ENCODE results near the gene RUBCN.
A peak's percentile ranks its signal among the peaks of the same experiment; 100 is the strongest.
"Not testable (repeated sequence)": the region's sequence is repeated elsewhere in the genome, so short reads cannot be mapped to it uniquely, and the experiment has no call there.

Gene RUBCN

DNA sequence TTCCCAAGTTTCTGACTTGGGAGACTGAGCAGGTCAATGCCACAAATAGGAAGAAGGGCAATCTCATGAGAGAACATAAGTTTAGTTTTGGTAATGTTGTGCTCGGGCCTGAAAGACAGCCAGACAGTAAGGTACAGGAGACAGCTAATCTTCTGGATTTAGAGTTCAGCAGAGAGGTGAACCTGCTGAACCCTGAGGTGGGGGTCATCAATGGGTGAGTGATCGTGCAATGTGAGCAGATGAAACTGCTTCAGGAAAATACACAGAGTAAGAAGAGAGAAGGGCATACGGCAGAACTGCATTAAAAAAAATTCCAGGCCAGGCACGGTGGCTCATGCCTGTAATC is 23.3 kb downstream of the RUBCN start:
- Histone ChIP-seq H3F3A (ENCODE audit: control insufficient read depth, insufficient read depth) (peaks cover 17% of the 10 kb centered on the region), H3K9me3 (ENCODE audit: control insufficient read depth, insufficient read depth, low read length) (no peaks in the 10 kb centered on the region), H3K36me3 (ENCODE audit: control insufficient read depth, low read length) (peaks cover 37% of the 10 kb centered on the region), H3K79me2 (ENCODE audit: control insufficient read depth, low read length) (peaks cover 64% of the 10 kb centered on the region), H3K4me2 (ENCODE audit: low read length) (peak overlapping the region; percentile 68), H3K4me3 (ENCODE audit: low read length) (peak overlapping the region; percentile 55), H3K27me3 (ENCODE audit: control insufficient read depth, low read length) (no peaks in the 10 kb centered on the region), H3K27ac (ENCODE audit: low read depth, low read length) (peak overlapping the region; percentile 65), H3K9me2 (replicated peaks; ENCODE audit: control insufficient read depth, low read length) (no peaks in the 10 kb centered on the region), H3K4me1 (ENCODE audit: control insufficient read depth, low read length) (peaks cover 51% of the 10 kb centered on the region), H4K20me1 (ENCODE audit: control insufficient read depth, insufficient read depth, low read depth, low read length) (peaks cover 7% of the 10 kb centered on the region; the same call in 1 of the 2 replicates)
- TF ChIP-seq, protein P1, sequence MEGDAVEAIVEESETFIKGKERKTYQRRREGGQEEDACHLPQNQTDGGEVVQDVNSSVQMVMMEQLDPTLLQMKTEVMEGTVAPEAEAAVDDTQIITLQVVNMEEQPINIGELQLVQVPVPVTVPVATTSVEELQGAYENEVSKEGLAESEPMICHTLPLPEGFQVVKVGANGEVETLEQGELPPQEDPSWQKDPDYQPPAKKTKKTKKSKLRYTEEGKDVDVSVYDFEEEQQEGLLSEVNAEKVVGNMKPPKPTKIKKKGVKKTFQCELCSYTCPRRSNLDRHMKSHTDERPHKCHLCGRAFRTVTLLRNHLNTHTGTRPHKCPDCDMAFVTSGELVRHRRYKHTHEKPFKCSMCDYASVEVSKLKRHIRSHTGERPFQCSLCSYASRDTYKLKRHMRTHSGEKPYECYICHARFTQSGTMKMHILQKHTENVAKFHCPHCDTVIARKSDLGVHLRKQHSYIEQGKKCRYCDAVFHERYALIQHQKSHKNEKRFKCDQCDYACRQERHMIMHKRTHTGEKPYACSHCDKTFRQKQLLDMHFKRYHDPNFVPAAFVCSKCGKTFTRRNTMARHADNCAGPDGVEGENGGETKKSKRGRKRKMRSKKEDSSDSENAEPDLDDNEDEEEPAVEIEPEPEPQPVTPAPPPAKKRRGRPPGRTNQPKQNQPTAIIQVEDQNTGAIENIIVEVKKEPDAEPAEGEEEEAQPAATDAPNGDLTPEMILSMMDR (IDR thresholded peaks at IDR 0.05; ENCODE audit: low read depth, low read length, poor library complexity, severe bottlenecking), result no peak
- TF ChIP-seq EZH2phosphoT487 (IDR thresholded peaks at IDR 0.05; ENCODE audit: borderline replicate concordance, low read length), result no peak

DNA sequence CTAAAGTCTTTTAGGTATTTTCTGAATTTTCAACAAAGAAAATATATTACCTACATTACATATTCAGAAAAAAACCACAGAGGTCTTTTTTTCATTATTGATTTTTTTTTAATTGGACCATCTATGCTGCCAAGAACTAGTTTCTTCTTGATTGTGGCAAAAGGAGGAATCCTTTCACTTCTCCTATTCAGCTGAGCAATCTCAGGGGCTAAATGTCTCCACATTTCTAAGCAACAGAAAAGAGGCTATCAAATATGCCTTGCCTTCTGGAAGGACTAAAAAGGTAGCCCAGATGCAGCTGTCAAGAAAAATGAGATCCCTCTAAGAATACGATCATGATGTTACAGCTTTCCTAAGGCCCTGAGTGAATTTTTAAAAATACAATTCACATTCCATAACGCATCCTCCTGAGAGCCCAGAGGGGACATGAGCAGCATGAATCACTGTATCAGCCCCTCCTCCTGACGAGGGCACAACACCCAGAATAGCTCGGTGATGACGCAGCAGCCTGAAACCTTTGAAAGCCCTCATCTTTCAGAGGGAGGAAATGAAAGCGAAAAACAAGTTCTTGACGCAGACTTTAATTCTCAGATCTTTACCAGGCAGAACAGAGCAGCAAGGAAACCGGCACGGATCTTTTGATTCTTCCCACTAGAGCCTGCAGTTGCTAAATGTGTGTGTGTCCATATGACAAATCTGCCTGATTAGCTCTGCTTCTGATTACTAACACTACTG is 24.6 kb downstream of the RUBCN start:
- TF ChIP-seq, protein P1 (IDR thresholded peaks at IDR 0.05; ENCODE audit: low read depth, low read length, poor library complexity, severe bottlenecking), result no peak
- TF ChIP-seq EZH2phosphoT487 (IDR thresholded peaks at IDR 0.05; ENCODE audit: borderline replicate concordance, low read length), result no peak
- H3K79me2 ChIP-seq (ENCODE audit: control insufficient read depth, low read length), result peaks cover 58% of the 10 kb centered on the region

DNA sequence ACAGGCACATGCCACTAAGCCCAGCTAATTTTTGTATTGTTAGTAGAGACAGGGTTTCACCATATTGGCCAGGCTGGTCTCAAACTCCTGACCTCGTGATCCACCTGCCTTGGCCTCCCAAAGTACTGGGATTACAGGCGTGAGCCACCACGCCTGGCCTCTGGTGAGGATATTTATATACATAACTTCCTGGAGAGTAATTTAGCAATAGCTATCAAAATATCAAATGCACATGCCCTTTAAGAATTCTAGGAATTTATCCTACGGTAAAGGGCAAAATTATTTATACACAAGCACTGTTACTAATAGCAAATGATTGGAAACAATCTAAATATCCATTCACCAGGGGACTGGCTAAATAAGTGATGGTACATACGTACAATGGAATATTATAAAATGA is 25.7 kb downstream of the RUBCN start:
- Histone ChIP-seq H3K4me1 (ENCODE audit: control insufficient read depth, low read length) (peaks cover 48% of the 10 kb centered on the region), H3K79me2 (ENCODE audit: control insufficient read depth, low read length) (peaks cover 61% of the 10 kb centered on the region)

More for the DNA sequence above, 24.6 kb downstream of the RUBCN start:
- H3K4me3 ChIP-seq (ENCODE audit: low read length), result peak overlapping the region; percentile 55
- H3K4me1 ChIP-seq (ENCODE audit: control insufficient read depth, low read length), result peaks cover 51% of the 10 kb centered on the region
- peaks cover 7% of the 10 kb centered on the region; the same call in 1 of the 2 replicates for H4K20me1 ChIP-seq (ENCODE audit: control insufficient read depth, insufficient read depth, low read depth, low read length)
- no peaks in the 10 kb centered on the region for H3K27me3 ChIP-seq (ENCODE audit: control insufficient read depth, low read length)
- peak overlapping the region; percentile 65 for H3K27ac ChIP-seq (ENCODE audit: low read depth, low read length)
- H3K9me3 ChIP-seq (ENCODE audit: control insufficient read depth, insufficient read depth, low read length), result no peaks in the 10 kb centered on the region
- peak overlapping the region; percentile 68 for H3K4me2 ChIP-seq (ENCODE audit: low read length)
- peaks cover 30% of the 10 kb centered on the region for H3K36me3 ChIP-seq (ENCODE audit: control insufficient read depth, low read length)
- H3K9me2 ChIP-seq (replicated peaks; ENCODE audit: control insufficient read depth, low read length), result no peaks in the 10 kb centered on the region
- H3F3A ChIP-seq (ENCODE audit: control insufficient read depth, insufficient read depth), result peaks cover 17% of the 10 kb centered on the region

DNA sequence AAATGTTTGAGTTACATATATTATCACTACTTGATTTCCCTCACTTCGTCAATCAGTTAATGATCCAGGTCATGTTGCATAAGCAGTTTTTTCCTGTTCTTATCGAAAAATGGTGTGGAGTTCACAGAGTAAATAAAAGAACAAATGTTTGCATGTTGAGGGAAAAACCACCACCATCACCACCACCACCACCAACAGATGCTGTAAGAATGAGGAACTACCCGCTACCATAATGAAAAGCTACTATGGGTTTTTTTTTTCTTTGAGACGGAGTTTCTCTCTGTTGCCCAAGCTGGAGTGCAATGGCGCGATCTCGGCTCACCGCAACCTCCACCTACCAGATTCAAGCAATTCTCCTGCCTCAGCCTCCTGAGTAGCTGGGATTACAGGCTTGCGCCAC is 27.6 kb downstream of the RUBCN start:
- Histone ChIP-seq H3F3A (ENCODE audit: control insufficient read depth, insufficient read depth) (peaks cover 13% of the 10 kb centered on the region), H3K9me2 (replicated peaks; ENCODE audit: control insufficient read depth, low read length) (no peaks in the 10 kb centered on the region), H3K27me3 (ENCODE audit: control insufficient read depth, low read length) (no peaks in the 10 kb centered on the region), H3K36me3 (ENCODE audit: control insufficient read depth, low read length) (peaks cover 34% of the 10 kb centered on the region), H3K27ac (ENCODE audit: low read depth, low read length) (no peak overlapping the region), H3K9me3 (ENCODE audit: control insufficient read depth, insufficient read depth, low read length) (no peaks in the 10 kb centered on the region), H3K79me2 (ENCODE audit: control insufficient read depth, low read length) (peaks cover 60% of the 10 kb centered on the region), H3K4me2 (ENCODE audit: low read length) (no peak overlapping the region), H4K20me1 (ENCODE audit: control insufficient read depth, insufficient read depth, low read depth, low read length) (peaks cover 7% of the 10 kb centered on the region; the same call in 1 of the 2 replicates), H3K4me1 (ENCODE audit: control insufficient read depth, low read length) (peaks cover 43% of the 10 kb centered on the region), H3K4me3 (ENCODE audit: low read length) (no peak overlapping the region)
- TF ChIP-seq EZH2phosphoT487 (IDR thresholded peaks at IDR 0.05; ENCODE audit: borderline replicate concordance, low read length), result no peak
- TF ChIP-seq, protein P1 (IDR thresholded peaks at IDR 0.05; ENCODE audit: low read depth, low read length, poor library complexity, severe bottlenecking), result no peak

More for the DNA sequence above, 25.7 kb downstream of the RUBCN start:
- H4K20me1 ChIP-seq (ENCODE audit: control insufficient read depth, insufficient read depth, low read depth, low read length); H3K27ac ChIP-seq (ENCODE audit: low read depth, low read length); H3K27me3 ChIP-seq (ENCODE audit: control insufficient read depth, low read length); H3K4me3 ChIP-seq (ENCODE audit: low read length); H3K9me2 ChIP-seq (replicated peaks; ENCODE audit: control insufficient read depth, low read length); H3K4me2 ChIP-seq (ENCODE audit: low read length); H3K9me3 ChIP-seq (ENCODE audit: control insufficient read depth, insufficient read depth, low read length): not testable (repeated sequence)
- H3K36me3 ChIP-seq (ENCODE audit: control insufficient read depth, low read length), result peaks cover 26% of the 10 kb centered on the region
- H3F3A ChIP-seq (ENCODE audit: control insufficient read depth, insufficient read depth), result peaks cover 17% of the 10 kb centered on the region

Data from DOHH2 (cell line).